Thyroid gland (tissue), 4 donors: ENCODE data around the gene RAMP3.

ENCODE experiments used
- CTCF ChIP-seq, 6 experiments: fragments of 200-600 bp in 3 of 6; fragments of 450-650 bp in 3 of 6; sonication (generic) in 3 of 6; IDR thresholded peaks; one replicate each; pipeline ENCODE4 v1.5.1; 2016 to 2019; ENCODE audit warnings: antibody characterized with exemption in 6 of 6, mild to moderate bottlenecking in 2 of 6, inconsistent platforms in 1 of 6, moderate library complexity in 1 of 6
- POLR2A ChIP-seq, 2 donors: fragments of 450-650 bp; IDR thresholded peaks; one replicate each; pipeline ENCODE4 v1.6.1; 2017; ENCODE audit warnings: antibody characterized with exemption in 2 of 2, mild to moderate bottlenecking in 2 of 2, moderate library complexity in 1 of 2

- TF ChIP-seq CTCF (IDR thresholded peaks at IDR 0.05) (no peak), POLR2A (IDR thresholded peaks at IDR 0.05) (no peak)
These were observed 55.0 kb downstream of the RAMP3 start for GRCh38 chr7:45212606-45213005.
